ENCODE measurements around the gene RIOX2. TPM values are rescaled to one million over a fixed set of nuclear protein-coding genes. Genes with fewer than 3 reads are reported as not detected.

RIOX2 gene
- total and polyA plus RNA-seq, 2 of the 13 experiments (the other 11 are each of a cell fraction or from before 2014, with no cell fraction given), result 19.9 to 43.3 TPM

DNA sequence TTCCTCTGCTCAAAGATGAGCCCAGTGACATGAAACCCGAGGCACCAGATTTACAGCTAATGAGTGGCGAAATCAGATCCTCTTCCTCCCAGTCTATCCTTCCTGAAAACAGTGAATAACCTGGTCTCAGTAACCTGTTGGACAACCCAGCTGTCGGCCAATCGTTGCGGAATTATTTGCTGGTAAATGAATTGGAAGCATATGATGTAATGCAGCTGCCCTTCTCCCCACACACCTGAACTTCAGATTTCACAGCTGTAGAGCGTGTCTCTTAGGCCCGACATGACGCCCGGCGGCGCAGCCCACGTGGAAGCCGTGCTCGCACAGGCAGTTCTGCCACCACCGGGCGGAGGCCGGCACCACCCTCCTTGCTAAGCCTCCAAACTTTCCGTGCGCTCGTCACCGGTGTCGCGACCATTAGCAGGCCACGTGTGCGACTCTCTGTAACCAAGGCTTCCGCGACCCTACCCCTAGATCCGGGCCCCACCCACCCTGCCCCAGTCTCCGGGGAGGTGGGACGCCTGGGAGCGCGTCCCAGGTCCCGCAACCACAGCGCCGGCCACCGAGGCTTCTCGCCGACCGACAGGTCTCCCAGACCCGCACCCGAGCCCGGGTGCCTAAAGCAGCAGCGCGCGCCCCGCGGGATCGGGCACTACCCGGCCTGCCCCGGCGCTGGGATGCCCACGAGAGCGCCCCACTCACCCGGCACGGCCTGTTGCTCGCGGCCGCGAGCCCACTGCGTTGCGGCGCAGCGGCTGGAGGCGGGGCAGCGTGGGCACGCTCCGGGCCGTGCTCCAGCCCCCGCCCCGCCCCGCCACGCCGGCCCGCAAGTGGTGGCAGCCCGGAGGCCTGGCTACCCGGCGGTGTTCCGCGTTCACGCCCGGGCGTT, at the start of gene RIOX2 (continued):
- peak; percentile 46; the same call in 1 of the 2 replicates for TF ChIP-seq HES4 (CRISPR knock-in tag; IDR thresholded peaks at IDR 0.05; ENCODE audit: borderline replicate concordance)
- TF ChIP-seq NFE2 (CRISPR knock-in tag; IDR thresholded peaks at IDR 0.05), result no peak
- peak; percentile 78 for TF ChIP-seq ZFX (CRISPR knock-in tag; IDR thresholded peaks at IDR 0.05; ENCODE audit: low read depth)
- TF ChIP-seq ZNF232 (CRISPR knock-in tag; IDR thresholded peaks at IDR 0.05; ENCODE audit: borderline replicate concordance), result peak; percentile 71; the same call in 1 of the 2 replicates
- TF ChIP-seq ZMYM2 (CRISPR knock-in tag; IDR thresholded peaks at IDR 0.05), result peak; percentile 27; the same call in 1 of the 2 replicates
- TF ChIP-seq ELF1 (CRISPR knock-in tag; IDR thresholded peaks at IDR 0.05), result 0 out of 2 replicates have a peak, but pooled peaks have one; percentile 14
- no peak for TF ChIP-seq ARNTL (CRISPR knock-in tag; IDR thresholded peaks at IDR 0.05)
- TF ChIP-seq FOXJ3 (CRISPR knock-in tag; IDR thresholded peaks at IDR 0.05; ENCODE audit: borderline replicate concordance), result peak; percentile 42; the same call in 1 of the 2 replicates
- TF ChIP-seq U2AF1 (optimal IDR thresholded peaks at IDR 0.05; ENCODE audit: low read depth, low read length), result no peak
- TF ChIP-seq SOX13 (IDR thresholded peaks at IDR 0.05), result no peak
- TF ChIP-seq SOX13 (CRISPR knock-in tag; conservative IDR thresholded peaks at IDR 0.05 in 1 of 2, IDR thresholded peaks at IDR 0.05 in 1 of 2), result peak in 1 of 2 experiments; percentile 13; a peak in 1 of 4 replicates
- TF ChIP-seq KMT2B (CRISPR knock-in tag; IDR thresholded peaks at IDR 0.05), result peak; percentile 88
- peak; percentile 51; the same call in 1 of the 2 replicates for TF ChIP-seq HIVEP1 (CRISPR knock-in tag; IDR thresholded peaks at IDR 0.05)
- TF ChIP-seq ZNF614 (CRISPR knock-in tag; IDR thresholded peaks at IDR 0.05; ENCODE audit: borderline replicate concordance), result 0 out of 2 replicates have a peak, but pooled peaks have one; percentile 14
- TF ChIP-seq YY1 (IDR thresholded peaks at IDR 0.05; ENCODE audit: insufficient read depth, insufficient replicate concordance, low read depth, low read length), result peak; percentile 24
- no peak for TF ChIP-seq RBM39 (IDR thresholded peaks at IDR 0.05; ENCODE audit: low read depth, low read length, poor library complexity, severe bottlenecking)
- TF ChIP-seq DR1 (CRISPR knock-in tag; IDR thresholded peaks at IDR 0.05), result 0 out of 2 replicates have a peak, but pooled peaks have one; percentile 27
- TF ChIP-seq TCF12 (IDR thresholded peaks at IDR 0.05), result no peak
- TF ChIP-seq TCF12 (CRISPR knock-in tag; IDR thresholded peaks at IDR 0.05), result peak; percentile 42; the same call in 1 of the 2 replicates
- peak; percentile 73; the same call in 1 of the 2 replicates for TF ChIP-seq CAMTA2 (CRISPR knock-in tag; IDR thresholded peaks at IDR 0.05; ENCODE audit: borderline replicate concordance)
- 0 out of 2 replicates have a peak, but pooled peaks have one; percentile 28 for TF ChIP-seq KLF12 (CRISPR knock-in tag; IDR thresholded peaks at IDR 0.05; ENCODE audit: borderline replicate concordance)
- 0 out of 2 replicates have a peak, but pooled peaks have one; percentile 20 for TF ChIP-seq AHR (CRISPR knock-in tag; IDR thresholded peaks at IDR 0.05)
- TF ChIP-seq ZMYM4 (CRISPR knock-in tag; IDR thresholded peaks at IDR 0.05), result peak; percentile 59; the same call in 1 of the 2 replicates
- TF ChIP-seq, protein P1, sequence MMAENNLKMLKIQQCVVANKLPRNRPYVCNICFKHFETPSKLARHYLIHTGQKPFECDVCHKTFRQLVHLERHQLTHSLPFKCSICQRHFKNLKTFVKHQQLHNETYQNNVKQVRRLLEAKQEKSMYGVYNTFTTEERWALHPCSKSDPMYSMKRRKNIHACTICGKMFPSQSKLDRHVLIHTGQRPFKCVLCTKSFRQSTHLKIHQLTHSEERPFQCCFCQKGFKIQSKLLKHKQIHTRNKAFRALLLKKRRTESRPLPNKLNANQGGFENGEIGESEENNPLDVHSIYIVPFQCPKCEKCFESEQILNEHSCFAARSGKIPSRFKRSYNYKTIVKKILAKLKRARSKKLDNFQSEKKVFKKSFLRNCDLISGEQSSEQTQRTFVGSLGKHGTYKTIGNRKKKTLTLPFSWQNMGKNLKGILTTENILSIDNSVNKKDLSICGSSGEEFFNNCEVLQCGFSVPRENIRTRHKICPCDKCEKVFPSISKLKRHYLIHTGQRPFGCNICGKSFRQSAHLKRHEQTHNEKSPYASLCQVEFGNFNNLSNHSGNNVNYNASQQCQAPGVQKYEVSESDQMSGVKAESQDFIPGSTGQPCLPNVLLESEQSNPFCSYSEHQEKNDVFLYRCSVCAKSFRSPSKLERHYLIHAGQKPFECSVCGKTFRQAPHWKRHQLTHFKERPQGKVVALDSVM (CRISPR knock-in tag; IDR thresholded peaks at IDR 0.05), result peak; percentile 64; the same call in 1 of the 2 replicates
- TF ChIP-seq SALL1 (CRISPR knock-in tag; IDR thresholded peaks at IDR 0.05), result peak; percentile 74
- TF ChIP-seq, protein P2, sequence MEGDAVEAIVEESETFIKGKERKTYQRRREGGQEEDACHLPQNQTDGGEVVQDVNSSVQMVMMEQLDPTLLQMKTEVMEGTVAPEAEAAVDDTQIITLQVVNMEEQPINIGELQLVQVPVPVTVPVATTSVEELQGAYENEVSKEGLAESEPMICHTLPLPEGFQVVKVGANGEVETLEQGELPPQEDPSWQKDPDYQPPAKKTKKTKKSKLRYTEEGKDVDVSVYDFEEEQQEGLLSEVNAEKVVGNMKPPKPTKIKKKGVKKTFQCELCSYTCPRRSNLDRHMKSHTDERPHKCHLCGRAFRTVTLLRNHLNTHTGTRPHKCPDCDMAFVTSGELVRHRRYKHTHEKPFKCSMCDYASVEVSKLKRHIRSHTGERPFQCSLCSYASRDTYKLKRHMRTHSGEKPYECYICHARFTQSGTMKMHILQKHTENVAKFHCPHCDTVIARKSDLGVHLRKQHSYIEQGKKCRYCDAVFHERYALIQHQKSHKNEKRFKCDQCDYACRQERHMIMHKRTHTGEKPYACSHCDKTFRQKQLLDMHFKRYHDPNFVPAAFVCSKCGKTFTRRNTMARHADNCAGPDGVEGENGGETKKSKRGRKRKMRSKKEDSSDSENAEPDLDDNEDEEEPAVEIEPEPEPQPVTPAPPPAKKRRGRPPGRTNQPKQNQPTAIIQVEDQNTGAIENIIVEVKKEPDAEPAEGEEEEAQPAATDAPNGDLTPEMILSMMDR (CRISPR knock-in tag; IDR thresholded peaks at IDR 0.05), result peak; percentile 39
- TF ChIP-seq ZNF746 (CRISPR knock-in tag; IDR thresholded peaks at IDR 0.05), result peak; percentile 49; the same call in 1 of the 2 replicates

Data from HepG2 (cell line).